HG02885 (cell line): Measurements from ENCODE around the gene HUWE1.

Experiments
- ATAC-seq: cut with Tn5 transposase; IDR thresholded peaks from one replicate; pipeline ENCODE4 v1.9.1; 2021; ENCODE audit warnings: mild to moderate bottlenecking; ENCODE audit not compliant: unreplicated experiment, poor library complexity

The HUWE1 gene

GRCh38 chrX:53685711-53686110 is 808 bp downstream of the HUWE1 start:
- no peak for ATAC-seq

- no peak for ATAC-seq
Observed at GRCh38 chrX:53684415-53685192, 1.9 kb downstream of the HUWE1 start.

GRCh38 chrX:53683556-53684414 is 2.7 kb downstream of the HUWE1 start:
- peak; percentile 71 for ATAC-seq

- no peak for ATAC-seq
Observed at GRCh38 chrX:53682885-53683555, 3.5 kb downstream of the HUWE1 start.

- ATAC-seq, result no peak
Observed at GRCh38 chrX:53681661-53682060, 4.9 kb downstream of the HUWE1 start.

GRCh38 chrX:53678667-53679066 is 7.9 kb downstream of the HUWE1 start:
- no peak for ATAC-seq

- ATAC-seq, result no peak
Observed at GRCh38 chrX:53677286-53677685, 9.2 kb downstream of the HUWE1 start.

GRCh38 chrX:53674581-53674980 is 11.9 kb downstream of the HUWE1 start:
- ATAC-seq, result no peak

- ATAC-seq, result no peak
Observed at GRCh38 chrX:53669258-53669657, 17.3 kb downstream of the HUWE1 start.

- ATAC-seq, result no peak
Observed at GRCh38 chrX:53666171-53666570, 20.3 kb downstream of the HUWE1 start.

GRCh38 chrX:53660004-53660403 is 26.5 kb downstream of the HUWE1 start:
- ATAC-seq, result no peak

GRCh38 chrX:53659039-53659438 is 27.5 kb downstream of the HUWE1 start:
- ATAC-seq, result no peak

GRCh38 chrX:53656845-53657244 is 29.7 kb downstream of the HUWE1 start:
- no peak for ATAC-seq

GRCh38 chrX:53654376-53654775 is 32.1 kb downstream of the HUWE1 start:
- no peak for ATAC-seq

- no peak for ATAC-seq
Observed at GRCh38 chrX:53644751-53645150, 41.8 kb downstream of the HUWE1 start.

- ATAC-seq, result no peak
Observed at GRCh38 chrX:53642337-53642736, 44.2 kb downstream of the HUWE1 start.

GRCh38 chrX:53639257-53639656 is 47.3 kb downstream of the HUWE1 start:
- no peak for ATAC-seq

- no peak for ATAC-seq
Observed at GRCh38 chrX:53637479-53637878, 49.0 kb downstream of the HUWE1 start.

GRCh38 chrX:53631156-53631555 is 55.4 kb downstream of the HUWE1 start:
- ATAC-seq, result no peak

GRCh38 chrX:53630261-53630660 is 56.3 kb downstream of the HUWE1 start:
- ATAC-seq, result no peak

GRCh38 chrX:53622431-53622830 is 64.1 kb downstream of the HUWE1 start:
- ATAC-seq, result no peak
